ENCODE results near the gene MLXIP. TPM values are rescaled to one million over a fixed set of nuclear protein-coding genes. Genes with fewer than 3 reads are reported as not detected.
A peak's percentile ranks its signal among the peaks of the same experiment; 100 is the strongest.

The MLXIP gene
- total RNA-seq, 6 experiments from 2014 or later, result 13.9 to 45.9 (median 16.6) TPM

DNA sequence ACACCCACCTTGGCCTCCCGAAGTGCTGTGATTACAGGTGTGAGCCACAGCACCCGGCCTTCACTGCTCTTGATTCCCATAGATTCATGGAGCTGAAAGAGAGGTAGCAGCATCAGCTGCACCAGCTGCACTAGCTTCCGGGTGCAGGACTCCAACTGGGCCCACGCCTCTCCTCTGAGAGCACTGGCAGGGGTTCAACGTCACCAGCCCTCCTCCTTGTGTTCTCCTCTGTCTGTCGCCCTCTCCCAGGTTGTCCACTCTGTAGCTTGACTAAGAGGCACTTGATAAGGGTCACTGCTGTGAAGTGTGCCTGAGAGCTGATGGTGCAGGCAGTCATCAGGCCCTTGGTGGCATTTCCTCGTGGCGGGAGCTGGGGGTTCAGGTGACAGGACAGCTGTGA is 28.3 kb downstream of the MLXIP start:
- Histone ChIP-seq H3K4me1 (peaks cover 0 to 11% (median 3%) of the 10 kb centered on the region in 4 donors), H3K36me3 (no peaks in the 10 kb centered on the region), H3K27me3 (no peaks in the 10 kb centered on the region), H3K27ac (no peak overlapping the region), H3K9me3 (no peaks in the 10 kb centered on the region), H3K4me3 (no peak overlapping the region)
- intact Hi-C loops (cut with DNase I), result no loop called here
- ATAC-seq (no peak), DNase-seq (no peak)
- no peak for TF ChIP-seq POLR2A (IDR thresholded peaks at IDR 0.05)
- no peak for TF ChIP-seq CTCF (IDR thresholded peaks at IDR 0.05)
- 68% methylated on average over 3 of the region's 8 CpGs for WGBS (ENCODE audit: insufficient coverage, low coverage, low lambda C conversion rate, missing lambda C conversion rate)

DNA sequence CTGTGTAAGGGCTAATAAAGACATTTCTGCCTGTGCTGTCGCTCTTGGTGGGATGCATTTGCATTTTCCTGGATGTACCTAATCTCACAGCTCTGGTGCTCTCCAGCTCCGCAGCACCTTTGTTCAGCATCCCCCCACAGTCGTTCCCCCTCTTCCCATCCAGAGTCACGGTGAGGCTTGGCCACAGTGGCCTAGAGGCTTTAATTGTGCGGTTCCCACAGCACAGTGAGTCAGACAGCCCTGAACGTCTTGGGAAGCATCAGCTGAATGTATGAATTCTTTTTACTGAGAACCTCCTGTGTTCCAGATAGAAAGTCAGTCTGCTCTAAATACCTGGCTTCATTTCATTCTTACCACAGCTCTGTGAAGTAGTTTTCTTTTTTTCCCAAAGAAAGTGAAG is 28.7 kb downstream of the MLXIP start:
- no peak for DNase-seq
- H3K4me1 ChIP-seq, result peaks cover 0 to 11% (median 3%) of the 10 kb centered on the region in 4 donors
- no peak for ATAC-seq
- 79% methylated on average over 5 of the region's 6 CpGs for WGBS (ENCODE audit: insufficient coverage, low coverage, low lambda C conversion rate, missing lambda C conversion rate)
- no peaks in the 10 kb centered on the region for H3K36me3 ChIP-seq
- no peaks in the 10 kb centered on the region for H3K27me3 ChIP-seq
- H3K4me3 ChIP-seq, result no peak overlapping the region
- H3K9me3 ChIP-seq, result no peaks in the 10 kb centered on the region
- no peak for TF ChIP-seq CTCF (IDR thresholded peaks at IDR 0.05)
- no peak for TF ChIP-seq POLR2A (IDR thresholded peaks at IDR 0.05)
- H3K27ac ChIP-seq, result no peak overlapping the region
- intact Hi-C loops (cut with DNase I), result no loop called here

DNA sequence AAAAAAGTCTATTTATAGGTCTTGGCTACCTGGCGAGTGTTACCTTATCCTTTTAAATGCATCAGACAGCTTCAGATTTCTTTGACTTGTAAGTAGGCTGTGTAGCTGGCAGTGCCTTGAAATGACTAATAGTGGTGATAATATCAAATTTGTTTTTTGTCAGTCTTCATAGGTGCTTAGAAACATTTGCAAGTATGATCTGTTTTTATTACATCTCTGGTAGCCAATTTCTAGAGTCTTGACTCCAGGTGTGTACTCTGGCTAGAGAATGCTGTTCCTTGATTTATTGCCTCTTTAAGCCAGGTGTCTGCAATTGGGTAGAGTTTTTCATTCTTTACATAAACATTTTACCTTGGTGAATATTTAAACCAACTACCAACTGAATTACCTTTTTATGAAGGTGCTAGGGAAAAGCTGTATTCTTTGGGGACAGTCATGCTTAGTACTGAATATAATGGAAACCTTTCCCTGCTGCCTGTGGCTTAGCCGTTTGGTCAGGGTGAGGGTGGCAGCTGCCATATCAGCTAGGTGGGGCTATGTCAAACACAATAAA is 32.6 kb downstream of the MLXIP start:
- Histone ChIP-seq H3K36me3 (no peaks in the 10 kb centered on the region), H3K4me3 (no peak overlapping the region), H3K27ac (peak overlapping the region in 1 of 3 donors; percentile 25), H3K27me3 (no peaks in the 10 kb centered on the region), H3K9me3 (no peaks in the 10 kb centered on the region), H3K4me1 (peaks cover 0 to 22% (median 4%) of the 10 kb centered on the region in 4 donors)
- DNase-seq (no peak), ATAC-seq (no peak)
- 65% methylated on average over 2 of the region's 2 CpGs for WGBS (ENCODE audit: insufficient coverage, low coverage, low lambda C conversion rate, missing lambda C conversion rate)
- TF ChIP-seq POLR2A (IDR thresholded peaks at IDR 0.05) (no peak), CTCF (IDR thresholded peaks at IDR 0.05) (no peak)
- intact Hi-C loops (cut with DNase I), result no loop called here

- intact Hi-C loops (cut with DNase I), result no loop called here
- WGBS (ENCODE audit: insufficient coverage, low coverage, low lambda C conversion rate, missing lambda C conversion rate), result 21% methylated on average over 9 of the region's 16 CpGs
- Histone ChIP-seq H3K27ac (peak overlapping the region; percentile 68 to 71 (median 69)), H3K4me3 (no peak overlapping the region), H3K9me3 (no peaks in the 10 kb centered on the region), H3K27me3 (no peaks in the 10 kb centered on the region), H3K4me1 (peaks cover 0 to 43% (median 13%) of the 10 kb centered on the region in 4 donors), H3K36me3 (no peaks in the 10 kb centered on the region)
- TF ChIP-seq CTCF (IDR thresholded peaks at IDR 0.05), result peak in 1 of 4 donors; percentile 22
- no peak for TF ChIP-seq POLR2A (IDR thresholded peaks at IDR 0.05)
- DNase-seq, result peak; percentile 79 to 89 (median 88)
- ATAC-seq, result peak; percentile 60 to 90 (median 86)
These were observed 38.4 kb downstream of the MLXIP start for GRCh38 chr12:122116707-122117535.

Measured in right lobe of liver (tissue), 6 donors.